CD14-positive monocyte (primary cell): ENCODE data around the gene GATAD2A. TPM values are rescaled to one million over a fixed set of nuclear protein-coding genes. Genes with fewer than 3 reads are reported as not detected.
A peak's percentile ranks its signal among the peaks of the same experiment; 100 is the strongest.

ENCODE experiments used
- DNase-seq, 3 donors: peaks; one replicate each; pipeline ENCODE4 v3.0.0-alpha.2; 2011 to 2022
- H2AFZ ChIP-seq: 2 replicates; pipeline ENCODE4 v1.6.0; 2012; ENCODE audit warnings: mild to moderate bottlenecking, low read depth, low read length, inconsistent platforms; ENCODE audit not compliant: insufficient read depth, poor library complexity, severe bottlenecking
- H3K27ac ChIP-seq, 2 donors: 1 replicate in 1 of 2; 2 replicates in 1 of 2; pipeline ENCODE4 v1.5.1; 2012 to 2013; ENCODE audit warnings: low read length in 2 of 2, control low read depth in 1 of 2, inconsistent platforms in 1 of 2, low read depth in 1 of 2, mild to moderate bottlenecking in 1 of 2
- H3K27me3 ChIP-seq, 2 donors: one replicate each; pipeline versions ENCODE4 v1.6.0 to v1.6.1; 2011 to 2013; ENCODE audit warnings: low read length in 2 of 2; ENCODE audit not compliant: control insufficient read depth in 2 of 2, insufficient read depth in 2 of 2
- H3K36me3 ChIP-seq, 2 donors: replicated peaks in 1 of 2; 1 replicate in 1 of 2; 2 replicates in 1 of 2; pipeline versions ENCODE4 v1.5.1 to v1.6.1; 2012 to 2013; ENCODE audit warnings: low read length in 2 of 2, control low read depth in 1 of 2, inconsistent platforms in 1 of 2, mild to moderate bottlenecking in 1 of 2; ENCODE audit not compliant: insufficient read depth in 2 of 2, control insufficient read depth in 1 of 2
- H3K4me1 ChIP-seq, 2 donors: 1 replicate in 1 of 2; 2 replicates in 1 of 2; pipeline versions ENCODE4 v1.5.1 to v1.6.1; 2012 to 2013; ENCODE audit warnings: low read length in 2 of 2, control low read depth in 1 of 2, inconsistent platforms in 1 of 2, mild to moderate bottlenecking in 1 of 2, moderate library complexity in 1 of 2; ENCODE audit not compliant: insufficient read depth in 2 of 2, control insufficient read depth in 1 of 2
- H3K4me2 ChIP-seq: replicated peaks from 2 replicates; pipeline ENCODE3; 2012; ENCODE audit warnings: low read length, moderate library complexity, mild to moderate bottlenecking; ENCODE audit not compliant: poor library complexity, severe bottlenecking; ENCODE audit errors: extremely low read depth
- H3K4me3 ChIP-seq, 3 experiments: fragments of 200-600 bp in 1 of 3; sonication (generic) in 1 of 3; replicated peaks in 1 of 3; 1 replicate in 2 of 3; 2 replicates in 1 of 3; pipeline ENCODE4 v1.5.1; 2011 to 2013; ENCODE audit warnings: low read length in 3 of 3, mild to moderate bottlenecking in 3 of 3, control low read depth in 2 of 3, low read depth in 2 of 3, inconsistent platforms in 1 of 3, moderate library complexity in 1 of 3
- H3K79me2 ChIP-seq: 2 replicates; pipeline ENCODE4 v1.6.0; 2012; ENCODE audit warnings: mild to moderate bottlenecking, control low read depth, inconsistent platforms, low read length, moderate library complexity; ENCODE audit not compliant: insufficient read depth
- H3K9ac ChIP-seq: 2 replicates; pipeline ENCODE4 v1.6.0; 2017; ENCODE audit warnings: low read length, mild to moderate bottlenecking; ENCODE audit not compliant: insufficient read depth, poor library complexity, severe bottlenecking
- H3K9me3 ChIP-seq, 2 donors: replicated peaks in 1 of 2; 1 replicate in 1 of 2; 2 replicates in 1 of 2; pipeline versions ENCODE4 v1.5.1 to v1.6.1; 2012 to 2013; ENCODE audit warnings: low read length in 2 of 2, control low read depth in 1 of 2; ENCODE audit not compliant: control insufficient read depth in 1 of 2, insufficient read depth in 1 of 2
- H4K20me1 ChIP-seq: 2 replicates; pipeline ENCODE4 v1.6.0; 2012; ENCODE audit warnings: mild to moderate bottlenecking, low read length, control low read depth, moderate library complexity; ENCODE audit not compliant: insufficient read depth
- H3K27ac Mint-ChIP-seq, 7 donors: one replicate each; pipeline ENCODE4 v1.8.0; 2020; ENCODE audit warnings: mild to moderate bottlenecking in 7 of 7, mixed read lengths in 7 of 7, moderate library complexity in 6 of 7, inconsistent platforms in 2 of 7
- H3K27me3 Mint-ChIP-seq, 3 donors: one replicate each; pipeline ENCODE4 v1.8.0; 2021 to 2022; ENCODE audit warnings: low read depth in 3 of 3, mild to moderate bottlenecking in 3 of 3, mixed read lengths in 3 of 3, moderate library complexity in 3 of 3, inconsistent platforms in 1 of 3
- H3K36me3 Mint-ChIP-seq, 2 donors: one replicate each; pipeline ENCODE4 v1.8.0; 2020; ENCODE audit warnings: mixed read lengths in 2 of 2, inconsistent platforms in 1 of 2, mild to moderate bottlenecking in 1 of 2
- H3K4me1 Mint-ChIP-seq: one replicate; pipeline ENCODE4 v1.8.0; 2020; ENCODE audit warnings: mild to moderate bottlenecking, mixed read lengths
- H3K4me3 Mint-ChIP-seq, 2 donors: one replicate each; pipeline ENCODE4 v1.8.0; 2020; ENCODE audit warnings: mild to moderate bottlenecking in 2 of 2, mixed read lengths in 2 of 2, moderate library complexity in 1 of 2
- H3K9me3 Mint-ChIP-seq, 7 donors: one replicate each; pipeline ENCODE4 v1.8.0; 2020 to 2022; ENCODE audit warnings: mixed read lengths in 7 of 7, mild to moderate bottlenecking in 6 of 7, moderate library complexity in 6 of 7, inconsistent platforms in 2 of 7
- CTCF ChIP-seq: fragments of 200-600 bp; IDR thresholded peaks from one replicate; pipeline ENCODE4 v1.8.0; 2022; ENCODE audit warnings: antibody characterized with exemption, mild to moderate bottlenecking
- WGBS: methylation state at CpG from one replicate; pipeline ENCODE4 v1.1.5; 2013; ENCODE audit warnings: missing lambda C conversion rate; ENCODE audit not compliant: insufficient coverage; 5-methylcytosine and 5-hydroxymethylcytosine counted together
- intact Hi-C, 2 donors: fragments of 100-400 bp; cut with micrococcal nuclease; formaldehyde crosslinking; loops; one replicate each; pipeline versions ENCODE4 v1.15.0 to v1.15.1; 2023
- polyA plus RNA-seq, 3 donors: library from polyadenylated mRNA; depleted of rRNA in 1 of 3; unstranded in 2 of 3; stranded (reverse) in 1 of 3; fragments of 300-500 nt in 2 of 3; fragments of >200 nt in 1 of 3; fragmentation: Illumina TruSeq in 2 of 3; gene quantifications; 1 replicate in 2 of 3; 2 replicates in 1 of 3; pipeline ENCODE4 v1.2.3, GENCODE V29; 2012 to 2021

The GATAD2A gene
- polyA plus RNA-seq, 3 donors, result 8.0 to 35.9 (median 8.7) TPM

GRCh38 chr19:19488875-19489690 lies 83.6 kb downstream of the GATAD2A start:
- Mint-ChIP-seq H3K36me3 (peaks cover 27 to 55% of the 10 kb centered on the region in 2 donors), H3K9me3 (no peaks in the 10 kb centered on the region), H3K27me3 (peaks cover 0 to 4% (median 0%) of the 10 kb centered on the region in 3 donors), H3K4me3 (peak overlapping the region; percentile 62 to 75), H3K4me1 (peaks cover 39% of the 10 kb centered on the region), H3K27ac (peak overlapping the region; percentile 94 to 97 (median 96))
- Histone ChIP-seq H3K27ac (peak overlapping the region; percentile 87 to 94), H2AFZ (peak overlapping the region; percentile 71), H3K4me1 (peaks cover 23 to 32% of the 10 kb centered on the region in 2 donors), H3K9me3 (no peaks in the 10 kb centered on the region), H4K20me1 (peaks cover 35% of the 10 kb centered on the region), H3K27me3 (no peaks in the 10 kb centered on the region), H3K4me2 (peak overlapping the region; percentile 67), H3K9ac (peak overlapping the region; percentile 69), H3K79me2 (peaks cover 76% of the 10 kb centered on the region), H3K36me3 (peaks cover 30 to 52% of the 10 kb centered on the region in 2 donors), H3K4me3 (peak overlapping the region; percentile 0 to 63 (median 9))
- WGBS, result 18% methylated on average over 6 of the region's 14 CpGs
- no peak for TF ChIP-seq CTCF
- intact Hi-C loops, result loop anchor here (2.0 to 5.0 kb wide), 2 partner anchors 82 to 122 kb away; partner anchors contain the start of gene GATAD2A (in 1 of the 2)
- peak; percentile 93 to 99 (median 98) for DNase-seq

- Mint-ChIP-seq H3K4me3 (peak overlapping the region in 1 of 2 donors; percentile 20), H3K4me1 (peaks cover 39% of the 10 kb centered on the region), H3K27ac (peak overlapping the region; percentile 94 to 97 (median 96)), H3K9me3 (no peaks in the 10 kb centered on the region), H3K27me3 (peaks cover 0 to 4% (median 0%) of the 10 kb centered on the region in 3 donors), H3K36me3 (peaks cover 34 to 62% of the 10 kb centered on the region in 2 donors)
- Histone ChIP-seq H3K9ac (no peak overlapping the region), H4K20me1 (peaks cover 42% of the 10 kb centered on the region), H3K27ac (peak overlapping the region; percentile 87 to 94), H3K4me2 (peak overlapping the region; percentile 67), H3K36me3 (peaks cover 37 to 59% of the 10 kb centered on the region in 2 donors), H3K4me1 (peaks cover 23 to 32% of the 10 kb centered on the region in 2 donors), H3K9me3 (no peaks in the 10 kb centered on the region), H3K79me2 (peaks cover 74% of the 10 kb centered on the region), H3K27me3 (no peaks in the 10 kb centered on the region), H2AFZ (peak overlapping the region; percentile 24), H3K4me3 (peak overlapping the region in 1 of 3 experiments; percentile 63)
- no peak for TF ChIP-seq CTCF
- no peak for DNase-seq
- 86% methylated on average over 9 of the region's 9 CpGs for WGBS
- intact Hi-C loops, result loop anchor here (2.0 to 5.0 kb wide), 3 partner anchors 83 to 343 kb away; partner anchors contain the start of gene GATAD2A (in 1 of the 2)
Measured at GRCh38 chr19:19489804-19490204, 84.3 kb downstream of the GATAD2A start.
